ENCODE measurements around the gene C20orf173. TPM values are rescaled to one million over a fixed set of nuclear protein-coding genes. Genes with fewer than 3 reads are reported as not detected.

C20orf173 gene
- total RNA-seq, 2 donors from 2014 or later = not detected

DNA sequence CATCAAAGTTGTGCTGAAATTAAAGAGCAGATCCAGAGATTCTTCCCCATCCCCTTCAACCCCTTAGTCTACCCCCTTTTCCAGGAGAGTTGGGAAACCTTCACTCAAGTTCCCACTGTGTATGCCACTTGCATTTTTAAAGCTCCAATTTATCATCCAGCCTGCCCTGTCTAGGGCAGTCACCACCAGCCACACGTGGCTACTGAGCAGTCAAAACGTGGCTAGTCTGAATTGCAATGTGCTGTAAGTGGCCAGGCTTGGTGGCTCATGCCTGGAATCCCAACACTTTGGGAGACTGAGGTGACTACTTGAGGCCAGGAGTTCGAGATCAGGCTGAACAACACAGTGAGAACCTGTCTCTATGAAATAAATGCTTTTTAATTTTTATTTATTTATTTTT is 47.4 kb upstream of the C20orf173 start:
- Histone ChIP-seq H3K36me3 (ENCODE audit: control insufficient read depth, insufficient read depth, low read length) (no peaks in the 10 kb centered on the region), H3K27me3 (ENCODE audit: control insufficient read depth, insufficient read depth, low read length, poor library complexity, severe bottlenecking) (no peaks in the 10 kb centered on the region), H3K4me1 (ENCODE audit: control insufficient read depth, insufficient read depth, low read length) (no peaks in the 10 kb centered on the region), H3K4me3 (ENCODE audit: low read length) (no peak overlapping the region), H3K27ac (ENCODE audit: low read depth, low read length) (no peak overlapping the region), H3K9me3 (ENCODE audit: control insufficient read depth, low read length) (no peaks in the 10 kb centered on the region), H3K9ac (ENCODE audit: extremely low read depth, low read length, poor library complexity, severe bottlenecking) (no peak overlapping the region)
- Mint-ChIP-seq H3K4me3 (no peak overlapping the region), H3K27me3 (ENCODE audit: insufficient read depth) (peaks cover 15% of the 10 kb centered on the region), H3K4me1 (no peaks in the 10 kb centered on the region), H3K36me3 (ENCODE audit: low read depth) (no peaks in the 10 kb centered on the region), H3K27ac (no peak overlapping the region), H3K9me3 (peaks cover 10% of the 10 kb centered on the region)
- DNase-seq = no peak
- WGBS, 2 experiments (ENCODE audit: insufficient coverage in 1 of 2, insufficient read length in 1 of 2) = 76 to 86% methylated on average over 2 to 3 of the region's 3 CpGs
- TF ChIP-seq, protein P1, sequence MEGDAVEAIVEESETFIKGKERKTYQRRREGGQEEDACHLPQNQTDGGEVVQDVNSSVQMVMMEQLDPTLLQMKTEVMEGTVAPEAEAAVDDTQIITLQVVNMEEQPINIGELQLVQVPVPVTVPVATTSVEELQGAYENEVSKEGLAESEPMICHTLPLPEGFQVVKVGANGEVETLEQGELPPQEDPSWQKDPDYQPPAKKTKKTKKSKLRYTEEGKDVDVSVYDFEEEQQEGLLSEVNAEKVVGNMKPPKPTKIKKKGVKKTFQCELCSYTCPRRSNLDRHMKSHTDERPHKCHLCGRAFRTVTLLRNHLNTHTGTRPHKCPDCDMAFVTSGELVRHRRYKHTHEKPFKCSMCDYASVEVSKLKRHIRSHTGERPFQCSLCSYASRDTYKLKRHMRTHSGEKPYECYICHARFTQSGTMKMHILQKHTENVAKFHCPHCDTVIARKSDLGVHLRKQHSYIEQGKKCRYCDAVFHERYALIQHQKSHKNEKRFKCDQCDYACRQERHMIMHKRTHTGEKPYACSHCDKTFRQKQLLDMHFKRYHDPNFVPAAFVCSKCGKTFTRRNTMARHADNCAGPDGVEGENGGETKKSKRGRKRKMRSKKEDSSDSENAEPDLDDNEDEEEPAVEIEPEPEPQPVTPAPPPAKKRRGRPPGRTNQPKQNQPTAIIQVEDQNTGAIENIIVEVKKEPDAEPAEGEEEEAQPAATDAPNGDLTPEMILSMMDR (conservative IDR thresholded peaks at IDR 0.05) = no peak

DNA sequence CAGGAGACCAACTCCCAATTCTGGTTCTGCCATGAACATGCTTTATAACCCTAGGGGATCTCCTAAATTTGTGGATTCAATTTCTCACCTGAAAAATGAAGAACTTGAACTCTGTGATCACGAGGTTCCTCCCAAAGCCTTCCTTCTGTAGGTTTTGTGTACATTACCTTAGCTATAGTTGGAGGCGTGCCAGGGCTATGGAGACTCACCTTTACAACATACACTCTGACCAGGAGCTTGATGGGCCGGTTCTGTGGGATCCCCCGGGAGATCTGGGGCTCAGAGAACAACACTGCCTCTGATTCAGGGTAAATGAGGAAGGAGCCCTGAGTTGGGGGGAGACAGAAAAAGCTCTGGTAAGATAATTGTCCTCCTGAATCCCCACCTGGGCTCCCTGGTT is 46.5 kb upstream of the C20orf173 start:
- TF ChIP-seq, protein P1 (conservative IDR thresholded peaks at IDR 0.05) = no peak
- no peaks in the 10 kb centered on the region for H3K36me3 ChIP-seq (ENCODE audit: control insufficient read depth, insufficient read depth, low read length)
- Mint-ChIP-seq H3K27me3 (ENCODE audit: insufficient read depth) (peaks cover 15% of the 10 kb centered on the region), H3K4me1 (no peaks in the 10 kb centered on the region), H3K27ac (no peak overlapping the region), H3K9me3 (peaks cover 11% of the 10 kb centered on the region), H3K4me3 (no peak overlapping the region), H3K36me3 (ENCODE audit: low read depth) (no peaks in the 10 kb centered on the region)
- 88 to 94% methylated on average over 2 to 4 of the region's 4 CpGs for WGBS, 2 experiments (ENCODE audit: insufficient coverage in 1 of 2, insufficient read length in 1 of 2)
- H3K9ac ChIP-seq (ENCODE audit: extremely low read depth, low read length, poor library complexity, severe bottlenecking) = no peak overlapping the region
- DNase-seq = no peak
- no peaks in the 10 kb centered on the region for H3K27me3 ChIP-seq (ENCODE audit: control insufficient read depth, insufficient read depth, low read length, poor library complexity, severe bottlenecking)
- no peak overlapping the region for H3K27ac ChIP-seq (ENCODE audit: low read depth, low read length)
- H3K4me3 ChIP-seq (ENCODE audit: low read length) = no peak overlapping the region
- no peaks in the 10 kb centered on the region for H3K4me1 ChIP-seq (ENCODE audit: control insufficient read depth, insufficient read depth, low read length)
- H3K9me3 ChIP-seq (ENCODE audit: control insufficient read depth, low read length) = no peaks in the 10 kb centered on the region

DNA sequence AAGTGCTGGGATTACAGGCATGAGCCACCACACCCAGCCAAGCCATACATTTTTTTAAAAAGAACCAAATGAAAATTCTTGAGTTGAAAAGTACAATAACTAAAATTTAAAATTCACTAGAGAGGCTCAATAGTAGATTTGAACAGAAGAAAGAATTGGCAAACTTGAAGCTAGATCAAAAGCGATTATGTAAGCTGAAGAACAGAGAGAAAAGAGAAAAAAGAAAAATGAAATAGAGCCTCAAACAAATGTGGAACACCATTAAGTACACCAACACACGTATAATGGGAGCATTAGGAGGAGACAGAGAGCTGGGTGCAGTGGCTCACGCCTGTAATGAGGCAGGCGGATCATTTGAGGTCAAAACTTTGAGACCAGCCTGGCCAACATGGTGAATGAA is 43.4 kb upstream of the C20orf173 start:
- H3K27me3 ChIP-seq (ENCODE audit: control insufficient read depth, insufficient read depth, low read length, poor library complexity, severe bottlenecking) = no peaks in the 10 kb centered on the region
- H3K27ac ChIP-seq (ENCODE audit: low read depth, low read length) = no peak overlapping the region
- H3K9ac ChIP-seq (ENCODE audit: extremely low read depth, low read length, poor library complexity, severe bottlenecking) = no peak overlapping the region
- no peaks in the 10 kb centered on the region for H3K36me3 ChIP-seq (ENCODE audit: control insufficient read depth, insufficient read depth, low read length)
- H3K36me3 Mint-ChIP-seq (ENCODE audit: low read depth) = no peaks in the 10 kb centered on the region
- no peak overlapping the region for H3K4me3 ChIP-seq (ENCODE audit: low read length)
- no peaks in the 10 kb centered on the region for H3K9me3 ChIP-seq (ENCODE audit: control insufficient read depth, low read length)
- no peak for DNase-seq
- no peak overlapping the region for H3K27ac Mint-ChIP-seq
- peaks cover 15% of the 10 kb centered on the region for H3K27me3 Mint-ChIP-seq (ENCODE audit: insufficient read depth)
- 94 to 96% methylated on average over 3 to 4 of the region's 4 CpGs for WGBS, 2 experiments (ENCODE audit: insufficient coverage in 1 of 2, insufficient read length in 1 of 2)
- H3K4me1 ChIP-seq (ENCODE audit: control insufficient read depth, insufficient read depth, low read length) = no peaks in the 10 kb centered on the region
- no peak overlapping the region for H3K4me3 Mint-ChIP-seq
- H3K4me1 Mint-ChIP-seq = no peaks in the 10 kb centered on the region
- TF ChIP-seq, protein P1 (conservative IDR thresholded peaks at IDR 0.05) = no peak
- H3K9me3 Mint-ChIP-seq = peaks cover 11% of the 10 kb centered on the region
